Fibroblast of pulmonary artery (primary cell): ENCODE results near the gene CPTP.
A peak's percentile ranks its signal among the peaks of the same experiment; 100 is the strongest.

Experiments
- DNase-seq: peaks from one replicate; pipeline ENCODE4 v3.0.0-alpha.2; 2010; ENCODE audit warnings: low read depth
- H3K4me3 ChIP-seq: replicated peaks from 2 replicates; pipeline ENCODE4 v1.5.1; 2011; ENCODE audit warnings: low read depth, mild to moderate bottlenecking, control low read depth, low read length, moderate library complexity
- TF ChIP-seq, protein P1 (sequence below): IDR thresholded peaks from 2 replicates; pipeline ENCODE4 v1.5.1; 2011; ENCODE audit warnings: mild to moderate bottlenecking, control low read depth, low read length, inconsistent platforms; ENCODE audit errors: missing control alignments

CPTP gene

DNA sequence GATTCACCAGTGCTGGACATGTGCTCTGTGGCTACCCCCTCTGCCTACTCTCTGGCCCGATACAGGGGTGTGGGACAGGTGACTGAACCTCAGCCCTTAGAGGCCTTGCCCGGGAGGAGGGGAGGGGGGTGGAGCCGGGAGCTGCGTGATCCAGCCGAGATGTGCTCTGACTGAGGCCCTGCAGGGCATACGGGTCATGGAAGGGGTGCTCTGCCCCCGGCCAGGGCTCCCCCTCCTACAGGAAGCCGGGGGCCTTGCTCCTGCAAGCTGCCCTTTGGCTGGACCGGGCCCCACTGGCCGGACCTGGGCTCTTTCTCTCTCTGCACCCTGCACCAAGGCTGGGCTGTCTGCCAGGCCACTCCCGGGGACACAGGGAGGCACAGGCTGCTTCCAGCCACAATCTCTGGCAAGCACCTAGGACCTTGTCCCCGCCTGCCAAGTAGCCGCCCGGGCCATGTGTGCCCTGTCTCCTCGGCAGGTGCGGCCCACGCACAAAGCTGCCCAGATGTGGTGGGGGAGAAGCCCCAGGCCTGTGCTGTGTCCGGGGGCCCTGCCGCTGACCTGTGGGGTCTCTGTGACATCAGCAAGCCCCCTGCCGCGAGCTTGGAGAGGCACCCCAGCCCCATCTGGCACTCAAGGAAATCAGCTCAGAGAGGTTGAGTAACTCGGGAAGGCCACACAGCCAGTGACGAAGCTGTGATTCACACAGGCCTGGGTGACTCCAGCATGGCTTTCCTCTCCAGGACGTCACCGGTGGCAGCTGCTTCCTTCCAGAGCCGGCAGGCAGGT is 42.9 kb upstream of the CPTP start:
- DNase-seq = peak; percentile 53
- TF ChIP-seq, protein P1, sequence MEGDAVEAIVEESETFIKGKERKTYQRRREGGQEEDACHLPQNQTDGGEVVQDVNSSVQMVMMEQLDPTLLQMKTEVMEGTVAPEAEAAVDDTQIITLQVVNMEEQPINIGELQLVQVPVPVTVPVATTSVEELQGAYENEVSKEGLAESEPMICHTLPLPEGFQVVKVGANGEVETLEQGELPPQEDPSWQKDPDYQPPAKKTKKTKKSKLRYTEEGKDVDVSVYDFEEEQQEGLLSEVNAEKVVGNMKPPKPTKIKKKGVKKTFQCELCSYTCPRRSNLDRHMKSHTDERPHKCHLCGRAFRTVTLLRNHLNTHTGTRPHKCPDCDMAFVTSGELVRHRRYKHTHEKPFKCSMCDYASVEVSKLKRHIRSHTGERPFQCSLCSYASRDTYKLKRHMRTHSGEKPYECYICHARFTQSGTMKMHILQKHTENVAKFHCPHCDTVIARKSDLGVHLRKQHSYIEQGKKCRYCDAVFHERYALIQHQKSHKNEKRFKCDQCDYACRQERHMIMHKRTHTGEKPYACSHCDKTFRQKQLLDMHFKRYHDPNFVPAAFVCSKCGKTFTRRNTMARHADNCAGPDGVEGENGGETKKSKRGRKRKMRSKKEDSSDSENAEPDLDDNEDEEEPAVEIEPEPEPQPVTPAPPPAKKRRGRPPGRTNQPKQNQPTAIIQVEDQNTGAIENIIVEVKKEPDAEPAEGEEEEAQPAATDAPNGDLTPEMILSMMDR = no peak
- H3K4me3 ChIP-seq = no peak overlapping the region

DNA sequence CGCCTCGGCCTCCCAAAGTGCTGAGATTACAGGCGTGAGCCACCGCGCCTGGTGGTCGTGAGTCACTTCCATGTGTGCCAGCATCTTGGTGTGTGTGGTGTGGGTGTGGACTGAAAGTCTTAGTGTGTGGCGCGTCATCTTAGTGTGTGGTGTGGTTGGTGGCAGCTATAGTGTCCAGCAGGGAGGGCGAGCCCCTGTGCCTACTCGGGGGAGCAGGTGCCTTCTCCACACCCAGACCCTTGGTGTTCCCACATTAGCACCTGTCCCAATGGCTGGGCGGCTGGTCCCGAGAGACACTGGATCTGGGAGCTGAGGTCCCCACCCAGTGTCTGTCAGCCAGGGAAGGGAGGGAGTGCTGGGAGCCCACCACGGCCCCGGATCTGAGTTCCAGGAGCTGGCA is 41.6 kb upstream of the CPTP start:
- no peak overlapping the region for H3K4me3 ChIP-seq
- DNase-seq = no peak
- TF ChIP-seq, protein P1 = no peak

DNA sequence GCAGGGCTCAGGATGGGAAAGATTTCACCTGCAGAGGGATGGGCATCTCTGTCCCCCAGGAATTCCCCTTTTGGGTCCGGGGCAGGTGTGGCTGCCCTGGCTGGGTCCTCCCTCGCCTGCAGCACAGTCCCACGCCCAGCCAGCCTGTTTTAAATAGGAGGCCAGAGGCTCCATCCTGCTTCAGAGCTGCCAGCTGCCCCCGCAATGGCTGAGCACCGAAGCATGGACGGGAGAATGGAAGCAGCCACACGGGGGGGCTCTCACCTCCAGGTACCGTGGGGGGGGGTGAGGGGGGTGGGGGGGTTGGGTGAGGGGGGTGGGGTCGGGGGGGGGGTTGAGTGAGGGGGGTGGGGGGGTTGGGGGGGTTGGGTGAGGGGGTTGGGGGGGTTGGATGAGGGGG is 40.8 kb upstream of the CPTP start:
- DNase-seq = no peak
- TF ChIP-seq, protein P1 = no peak

DNA sequence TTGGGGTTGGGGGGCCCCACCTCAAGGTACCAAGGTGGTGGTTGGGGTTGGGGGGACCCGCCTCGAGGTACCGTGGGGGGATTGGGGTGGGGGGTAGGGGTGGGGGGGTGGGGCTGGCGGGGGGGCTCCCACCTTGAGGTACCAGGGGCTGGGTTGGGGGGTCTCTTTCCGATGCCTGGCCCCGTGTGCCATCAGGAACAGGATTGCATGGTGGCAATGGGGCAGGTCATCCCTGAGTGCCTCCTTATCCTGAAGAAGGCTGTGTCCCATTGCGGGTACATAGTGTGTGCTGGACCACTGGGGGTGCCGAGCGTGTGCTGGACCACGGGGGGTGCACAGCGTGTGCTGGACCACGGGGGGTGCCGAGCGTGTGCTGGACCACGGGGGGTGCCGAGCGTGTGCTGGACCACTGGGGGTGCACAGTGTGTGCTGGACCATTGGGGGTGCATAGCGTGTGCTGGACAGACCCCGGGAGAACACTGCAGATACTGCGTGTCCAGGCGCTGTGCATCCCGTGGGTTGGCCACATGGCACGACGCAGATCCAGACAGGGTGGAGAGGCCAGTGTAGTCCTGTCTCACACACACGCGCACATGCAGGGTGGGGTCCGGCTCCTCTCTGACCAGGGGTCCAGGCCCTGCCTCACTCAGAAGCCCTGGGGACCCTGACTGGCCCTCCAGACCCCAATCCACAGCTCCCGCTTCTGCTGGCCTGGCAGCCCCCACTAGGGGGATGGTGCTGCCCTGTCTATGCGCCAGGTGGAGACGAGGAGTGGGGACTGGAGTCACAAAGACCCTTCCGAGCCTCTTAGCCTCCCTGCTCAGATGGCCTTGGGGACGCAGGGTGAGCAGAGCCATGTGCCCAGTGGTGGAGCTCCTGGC is 40.1 kb upstream of the CPTP start:
- TF ChIP-seq, protein P1 = no peak
- no peak overlapping the region for H3K4me3 ChIP-seq
- no peak for DNase-seq

More for the DNA sequence above, 40.8 kb upstream of the CPTP start:
- H3K4me3 ChIP-seq = no peak overlapping the region

DNA sequence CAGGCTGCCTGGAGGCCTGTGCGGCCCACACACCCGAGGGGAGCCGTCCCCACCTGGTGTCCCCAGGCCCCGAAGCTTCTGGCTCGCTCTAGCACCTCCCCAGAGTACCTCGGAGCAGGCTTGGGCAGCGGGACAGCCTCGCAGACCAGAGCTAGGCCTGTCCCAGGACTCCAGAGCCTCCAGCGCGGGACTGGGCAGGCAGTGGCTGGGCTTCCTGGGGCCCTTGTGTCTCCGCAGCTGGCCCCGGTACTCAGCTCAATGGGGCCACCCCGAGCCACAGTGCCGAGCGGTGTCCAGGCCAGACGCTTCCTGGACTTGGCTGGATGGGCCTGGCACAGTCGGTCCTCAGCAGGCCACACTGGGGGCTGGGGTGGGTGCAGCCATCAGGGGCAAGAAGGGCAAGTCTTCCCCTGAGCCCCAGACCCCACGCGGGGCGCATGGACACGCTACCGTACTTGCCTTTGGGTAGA is 39.5 kb upstream of the CPTP start:
- TF ChIP-seq, protein P1 = no peak
- H3K4me3 ChIP-seq = no peak overlapping the region
- DNase-seq = no peak

DNA sequence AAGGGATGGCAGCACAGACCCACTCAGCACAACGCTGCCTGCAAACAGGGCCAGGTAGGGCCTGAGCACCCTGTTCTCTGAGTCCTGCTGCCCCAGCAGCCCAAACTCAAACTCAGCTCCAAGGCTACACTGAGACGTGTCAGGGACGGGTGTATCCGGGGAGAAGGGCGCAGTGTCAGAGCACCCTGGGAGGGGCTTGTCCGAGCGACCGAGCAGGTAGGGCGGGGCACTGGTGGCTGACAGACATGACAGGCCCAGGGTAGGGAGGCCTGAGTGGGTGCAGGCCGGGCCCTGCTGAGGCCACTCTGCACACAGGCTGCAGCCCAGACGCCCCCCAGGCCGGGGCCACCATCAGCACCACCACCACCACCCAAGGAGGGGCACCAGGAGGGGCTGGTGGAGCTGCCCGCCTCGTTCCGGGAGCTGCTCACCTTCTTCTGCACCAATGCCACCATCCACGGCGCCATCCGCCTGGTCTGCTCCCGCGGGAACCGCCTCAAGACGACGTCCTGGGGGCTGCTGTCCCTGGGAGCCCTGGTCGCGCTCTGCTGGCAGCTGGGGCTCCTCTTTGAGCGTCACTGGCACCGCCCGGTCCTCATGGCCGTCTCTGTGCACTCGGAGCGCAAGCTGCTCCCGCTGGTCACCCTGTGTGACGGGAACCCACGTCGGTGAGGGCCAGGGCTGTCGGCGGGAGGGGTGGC is 38.8 kb upstream of the CPTP start:
- DNase-seq = no peak
- no peak overlapping the region for H3K4me3 ChIP-seq

More for the DNA sequence above, 38.8 kb upstream of the CPTP start:
- TF ChIP-seq, protein P1 = no peak
